ENCODE results near the gene PPFIBP1.

- TF ChIP-seq, protein P1, sequence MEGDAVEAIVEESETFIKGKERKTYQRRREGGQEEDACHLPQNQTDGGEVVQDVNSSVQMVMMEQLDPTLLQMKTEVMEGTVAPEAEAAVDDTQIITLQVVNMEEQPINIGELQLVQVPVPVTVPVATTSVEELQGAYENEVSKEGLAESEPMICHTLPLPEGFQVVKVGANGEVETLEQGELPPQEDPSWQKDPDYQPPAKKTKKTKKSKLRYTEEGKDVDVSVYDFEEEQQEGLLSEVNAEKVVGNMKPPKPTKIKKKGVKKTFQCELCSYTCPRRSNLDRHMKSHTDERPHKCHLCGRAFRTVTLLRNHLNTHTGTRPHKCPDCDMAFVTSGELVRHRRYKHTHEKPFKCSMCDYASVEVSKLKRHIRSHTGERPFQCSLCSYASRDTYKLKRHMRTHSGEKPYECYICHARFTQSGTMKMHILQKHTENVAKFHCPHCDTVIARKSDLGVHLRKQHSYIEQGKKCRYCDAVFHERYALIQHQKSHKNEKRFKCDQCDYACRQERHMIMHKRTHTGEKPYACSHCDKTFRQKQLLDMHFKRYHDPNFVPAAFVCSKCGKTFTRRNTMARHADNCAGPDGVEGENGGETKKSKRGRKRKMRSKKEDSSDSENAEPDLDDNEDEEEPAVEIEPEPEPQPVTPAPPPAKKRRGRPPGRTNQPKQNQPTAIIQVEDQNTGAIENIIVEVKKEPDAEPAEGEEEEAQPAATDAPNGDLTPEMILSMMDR (IDR thresholded peaks at IDR 0.05) = no peak
- no peak for TF ChIP-seq POLR2A (IDR thresholded peaks at IDR 0.05)
- TF ChIP-seq POLR2AphosphoS5 (IDR thresholded peaks at IDR 0.05) = no peak
Measured at GRCh38 chr12:27491226-27491625, 32.8 kb upstream of the PPFIBP1 start.

All from upper lobe of left lung (tissue), 4 donors.